ENCODE measurements around the gene SBF2. TPM values are rescaled to one million over a fixed set of nuclear protein-coding genes. Genes with fewer than 3 reads are reported as not detected.

SBF2 gene
- total RNA-seq, 1 experiment from 2014 or later, result 30.2 TPM

- peak overlapping the region; percentile 62; the same call in 1 of the 2 replicates for H2BK15ac ChIP-seq (ENCODE audit: low read depth, low read length)
- no peak overlapping the region for H3K4me2 ChIP-seq (ENCODE audit: insufficient read depth, insufficient read length, low read length)
- no peak for TF ChIP-seq CTCF (conservative IDR thresholded peaks at IDR 0.05)
- H4K8ac ChIP-seq (replicated peaks; ENCODE audit: insufficient read length, low read depth, low read length), result no peak overlapping the region
- no peaks in the 10 kb centered on the region for H3K27me3 ChIP-seq (ENCODE audit: insufficient read depth, low read length)
- no peak overlapping the region for H3K23ac ChIP-seq (ENCODE audit: insufficient read length, low read depth, low read length)
- no peak overlapping the region for H2AK5ac ChIP-seq (ENCODE audit: insufficient read length, low read length)
- Mint-ChIP-seq H3K9me3 (no peaks in the 10 kb centered on the region; a peak in 1 of 5 replicates), H3K27ac (peak overlapping the region; percentile 3 to 78 (median 22); a peak in 4 of 7 replicates), H3K27me3 (ENCODE audit: low read depth) (no peaks in the 10 kb centered on the region), H3K4me3 (no peak overlapping the region), H3K36me3 (ENCODE audit: insufficient read depth in 1 of 3, low read depth in 3 of 3) (peaks cover 0 to 4% (median 0%) of the 10 kb centered on the region in 3 experiments; a peak in 2 of 7 replicates), H3K4me1 (peaks cover 9 to 10% of the 10 kb centered on the region in 2 experiments)
- peak; percentile 82 for DNase-seq
- no peak overlapping the region for H3K27ac ChIP-seq (ENCODE audit: insufficient read length, low read depth, low read length)
- H2BK5ac ChIP-seq (ENCODE audit: insufficient read length, low read length), result no peak overlapping the region
- no peak overlapping the region for H2AFZ ChIP-seq (ENCODE audit: low read length)
- H3K9ac ChIP-seq (ENCODE audit: extremely low read depth, insufficient read length, low read length), result no peak overlapping the region
- H4K20me1 ChIP-seq (ENCODE audit: control insufficient read depth, insufficient read depth, insufficient read length), result no peaks in the 10 kb centered on the region
- no peaks in the 10 kb centered on the region; the same call in none of the 2 replicates for H3K4me1 ChIP-seq (ENCODE audit: insufficient read depth, low read length)
- no peak overlapping the region for H3T11ph ChIP-seq (ENCODE audit: low read length)
- H4K5ac ChIP-seq (ENCODE audit: insufficient read length, low read depth, low read length), result no peak overlapping the region
- H3K79me2 ChIP-seq (ENCODE audit: insufficient read depth, low read length), result no peaks in the 10 kb centered on the region
- no peak overlapping the region for H2BK20ac ChIP-seq (ENCODE audit: low read depth, low read length, poor library complexity, severe bottlenecking)
- no CpG with 5 or more reads among the region's 5 CpGs for WGBS (ENCODE audit: extremely low coverage, insufficient read length, low lambda C conversion rate)
- no peak overlapping the region for H2BK120ac ChIP-seq (ENCODE audit: low read depth, low read length, poor library complexity, severe bottlenecking)
- H3K56ac ChIP-seq (ENCODE audit: insufficient read length, low read depth, low read length), result no peak overlapping the region
- peak overlapping the region; percentile 38 for H3K18ac ChIP-seq (ENCODE audit: insufficient read length, low read depth, low read length)
- no peaks in the 10 kb centered on the region for H3K23me2 ChIP-seq (ENCODE audit: insufficient read length, low read depth, low read length, poor library complexity, severe bottlenecking)
- H4K91ac ChIP-seq (ENCODE audit: insufficient read length, low read depth, low read length), result no peak overlapping the region
- H3K79me1 ChIP-seq (ENCODE audit: insufficient read depth, low read depth, low read length, poor library complexity, severe bottlenecking), result no peaks in the 10 kb centered on the region
- no peak overlapping the region for H2BK12ac ChIP-seq (ENCODE audit: insufficient read length, low read depth, low read length)
- no peaks in the 10 kb centered on the region for H3K9me3 ChIP-seq (ENCODE audit: control insufficient read depth, low read depth, low read length)
- no peak overlapping the region for H3K14ac ChIP-seq (ENCODE audit: insufficient read depth, low read length)
- no peak overlapping the region for H3K4ac ChIP-seq (ENCODE audit: low read depth, low read length)
Observed at GRCh38 chr11:9765320-9766101, 528.5 kb downstream of the SBF2 start.

Measured in H9 (cell line).